A549 (cell line): ENCODE measurements around the gene C16orf89.

Source experiments
- CBX8 ChIP-seq: fragments of 200-600 bp; sonication (generic); IDR thresholded peaks from 2 replicates; pipeline ENCODE4 v1.6.1; 2016
- ESRRA ChIP-seq: fragments of 150-350 bp; IDR thresholded peaks from 2 replicates; pipeline ENCODE4 v1.6.1; 2014; ENCODE audit warnings: mild to moderate bottlenecking, low read length, borderline replicate concordance
- MAFK ChIP-seq: fragments of 450-650 bp; IDR thresholded peaks from 2 replicates; pipeline ENCODE4 v1.6.1; 2014; ENCODE audit not compliant: partially characterized antibody
- NPAS2 ChIP-seq: fragments of 250-450 bp; sonication (Bioruptor Pico); IDR thresholded peaks from 2 replicates; pipeline ENCODE4 v1.8.0; 2022; ENCODE audit warnings: mild to moderate bottlenecking, moderate library complexity, borderline replicate concordance
- POLR2A ChIP-seq: IDR thresholded peaks from 2 replicates; pipeline ENCODE4 v1.6.1; 2012; ENCODE audit warnings: mild to moderate bottlenecking, low read length
- RNF2 ChIP-seq: fragments of 200-600 bp; sonication (generic); IDR thresholded peaks from 2 replicates; pipeline ENCODE4 v1.6.1; 2016; ENCODE audit warnings: low read depth, mild to moderate bottlenecking, antibody characterized with exemption, moderate library complexity, borderline replicate concordance
- SMC3 ChIP-seq: fragments of >200 bp; sonication (Bioruptor Twin); formaldehyde crosslinking; IDR thresholded peaks from 3 replicates; pipeline ENCODE4 v1.6.1; 2018; ENCODE audit warnings: inconsistent platforms
- TF ChIP-seq, protein P1 (sequence below): fragments of >200 bp; sonication (Bioruptor Twin); formaldehyde crosslinking; IDR thresholded peaks from 3 replicates; pipeline ENCODE4 v1.5.1; 2016
- TF ChIP-seq, protein P2 (sequence below): IDR thresholded peaks from 2 replicates; pipeline ENCODE4 v1.6.1; 2012

DNA sequence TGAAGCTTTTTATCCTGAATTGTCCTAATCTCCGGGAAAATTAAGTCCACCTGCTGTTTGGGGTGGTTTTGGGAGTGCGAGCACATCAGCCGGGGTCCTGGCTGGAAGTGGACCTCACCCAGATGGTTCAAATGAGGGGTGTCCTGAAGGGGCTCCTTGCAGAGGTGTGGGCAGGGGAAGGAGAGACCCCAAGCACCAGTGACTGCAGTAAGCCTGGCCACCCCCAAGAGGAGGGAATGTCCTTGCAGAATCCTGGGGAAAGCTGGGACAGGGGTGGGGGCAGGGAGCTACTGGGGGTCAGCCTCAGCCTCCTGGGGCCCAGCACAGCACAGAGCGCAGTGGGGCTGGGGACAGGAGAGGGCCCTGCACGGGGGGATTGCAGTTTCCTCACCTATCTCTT is 61.4 kb downstream of the C16orf89 start:
- TF ChIP-seq, protein P1, sequence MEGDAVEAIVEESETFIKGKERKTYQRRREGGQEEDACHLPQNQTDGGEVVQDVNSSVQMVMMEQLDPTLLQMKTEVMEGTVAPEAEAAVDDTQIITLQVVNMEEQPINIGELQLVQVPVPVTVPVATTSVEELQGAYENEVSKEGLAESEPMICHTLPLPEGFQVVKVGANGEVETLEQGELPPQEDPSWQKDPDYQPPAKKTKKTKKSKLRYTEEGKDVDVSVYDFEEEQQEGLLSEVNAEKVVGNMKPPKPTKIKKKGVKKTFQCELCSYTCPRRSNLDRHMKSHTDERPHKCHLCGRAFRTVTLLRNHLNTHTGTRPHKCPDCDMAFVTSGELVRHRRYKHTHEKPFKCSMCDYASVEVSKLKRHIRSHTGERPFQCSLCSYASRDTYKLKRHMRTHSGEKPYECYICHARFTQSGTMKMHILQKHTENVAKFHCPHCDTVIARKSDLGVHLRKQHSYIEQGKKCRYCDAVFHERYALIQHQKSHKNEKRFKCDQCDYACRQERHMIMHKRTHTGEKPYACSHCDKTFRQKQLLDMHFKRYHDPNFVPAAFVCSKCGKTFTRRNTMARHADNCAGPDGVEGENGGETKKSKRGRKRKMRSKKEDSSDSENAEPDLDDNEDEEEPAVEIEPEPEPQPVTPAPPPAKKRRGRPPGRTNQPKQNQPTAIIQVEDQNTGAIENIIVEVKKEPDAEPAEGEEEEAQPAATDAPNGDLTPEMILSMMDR = no peak
- TF ChIP-seq POLR2A (no peak), ESRRA (no peak), SMC3 (no peak), CBX8 (no peak), RNF2 (no peak), NPAS2 (CRISPR knock-in tag) (no peak), MAFK (no peak)
- TF ChIP-seq, protein P2, sequence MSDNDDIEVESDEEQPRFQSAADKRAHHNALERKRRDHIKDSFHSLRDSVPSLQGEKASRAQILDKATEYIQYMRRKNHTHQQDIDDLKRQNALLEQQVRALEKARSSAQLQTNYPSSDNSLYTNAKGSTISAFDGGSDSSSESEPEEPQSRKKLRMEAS = no peak
